Measurements from ENCODE around the gene FBXO8. TPM values are rescaled to one million over a fixed set of nuclear protein-coding genes. Genes with fewer than 3 reads are reported as not detected.

Gene FBXO8
- total RNA-seq, 4 donors from 2014 or later = 9.7 to 17.9 (median 15.8) TPM

GRCh38 chr4:174217273-174218126, 66.0 kb downstream of the FBXO8 start:
- ATAC-seq (no peak), DNase-seq (no peak)
- intact Hi-C loops (cut with DNase I; ENCODE audit: low total_unique reads) (no loop called here), in situ Hi-C loops (cut with MboI; ENCODE audit: low sequenced_read_pairs in 4 of 4) (no loop called here)
- no peaks in the 10 kb centered on the region for H3K9me3 ChIP-seq
- no peaks in the 10 kb centered on the region for H3K36me3 ChIP-seq
- H3K27me3 ChIP-seq = peaks cover 59 to 61% (median 61%) of the 10 kb centered on the region in 3 donors
- peak overlapping the region; percentile 25 to 54 (median 43) for H3K4me3 ChIP-seq
- TF ChIP-seq POLR2A (IDR thresholded peaks at IDR 0.05) = no peak
- no peak for TF ChIP-seq CTCF (IDR thresholded peaks at IDR 0.05 in 4 of 5, conservative IDR thresholded peaks at IDR 0.05 in 1 of 5)
- no peak overlapping the region for H3K27ac ChIP-seq
- H3K4me1 ChIP-seq = peaks cover 23 to 28% of the 10 kb centered on the region in 2 donors

GRCh38 chr4:174216799-174217272, 66.6 kb downstream of the FBXO8 start:
- TF ChIP-seq POLR2A (IDR thresholded peaks at IDR 0.05) (no peak), CTCF (IDR thresholded peaks at IDR 0.05 in 4 of 5, conservative IDR thresholded peaks at IDR 0.05 in 1 of 5) (no peak)
- H3K36me3 ChIP-seq = no peaks in the 10 kb centered on the region
- intact Hi-C loops (cut with DNase I; ENCODE audit: low total_unique reads) = no loop called here
- peak overlapping the region in 2 of 4 donors; percentile 45 to 54 for H3K4me3 ChIP-seq
- in situ Hi-C loops (cut with MboI; ENCODE audit: low sequenced_read_pairs in 4 of 4) = no loop called here
- H3K27me3 ChIP-seq = peaks cover 66 to 67% (median 67%) of the 10 kb centered on the region in 3 donors
- ATAC-seq (no peak), DNase-seq (no peak)
- no peak overlapping the region for H3K27ac ChIP-seq
- peaks cover 23 to 28% of the 10 kb centered on the region in 2 donors for H3K4me1 ChIP-seq
- H3K9me3 ChIP-seq = no peaks in the 10 kb centered on the region

DNA sequence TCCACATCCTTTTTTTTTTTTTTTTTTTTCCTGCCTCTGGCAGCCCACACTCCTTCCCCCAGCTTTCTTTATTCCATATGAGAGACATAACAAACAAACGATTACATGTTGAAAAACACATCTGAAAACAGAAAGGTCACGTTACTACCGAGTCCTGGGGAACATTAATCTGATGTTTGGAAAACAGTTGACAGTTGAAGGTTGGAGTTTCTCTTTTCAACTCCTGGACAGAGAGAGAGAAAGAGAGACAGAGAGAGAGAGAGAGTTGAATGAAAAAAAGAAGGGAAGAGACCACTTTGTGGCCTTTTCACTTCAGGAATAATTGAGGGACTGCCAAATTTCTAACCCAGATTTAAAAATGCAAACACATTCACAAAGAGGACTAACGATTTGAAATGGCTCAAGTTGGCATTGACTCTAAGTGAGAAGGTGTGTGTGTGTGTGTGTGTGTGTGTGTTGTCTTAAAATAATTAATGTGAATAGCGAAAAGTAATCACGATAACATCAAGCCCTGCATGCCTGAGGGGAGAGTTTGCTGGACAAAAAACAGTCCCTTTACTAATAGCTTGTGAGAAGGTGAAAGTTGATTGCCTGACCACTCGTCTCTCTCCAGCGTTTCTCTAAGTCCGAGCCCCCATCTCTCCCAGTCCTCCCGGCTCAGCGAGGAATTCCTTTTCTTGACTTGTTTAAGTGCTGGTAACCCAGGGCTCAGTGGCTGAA, 67.3 kb downstream of the FBXO8 start:
- in situ Hi-C loops (cut with MboI; ENCODE audit: low sequenced_read_pairs in 4 of 4) = no loop called here
- intact Hi-C loops (cut with DNase I; ENCODE audit: low total_unique reads) = no loop called here
- TF ChIP-seq CTCF (IDR thresholded peaks at IDR 0.05 in 4 of 5, conservative IDR thresholded peaks at IDR 0.05 in 1 of 5) = no peak
- no peak for TF ChIP-seq POLR2A (IDR thresholded peaks at IDR 0.05)
- Histone ChIP-seq H3K27me3 (peaks cover 73 to 75% (median 74%) of the 10 kb centered on the region in 3 donors), H3K27ac (no peak overlapping the region), H3K4me1 (peaks cover 23 to 28% of the 10 kb centered on the region in 2 donors), H3K36me3 (no peaks in the 10 kb centered on the region), H3K4me3 (peak overlapping the region in 1 of 4 donors; percentile 16), H3K9me3 (no peaks in the 10 kb centered on the region)
- ATAC-seq = no peak
- DNase-seq = no peak

DNA sequence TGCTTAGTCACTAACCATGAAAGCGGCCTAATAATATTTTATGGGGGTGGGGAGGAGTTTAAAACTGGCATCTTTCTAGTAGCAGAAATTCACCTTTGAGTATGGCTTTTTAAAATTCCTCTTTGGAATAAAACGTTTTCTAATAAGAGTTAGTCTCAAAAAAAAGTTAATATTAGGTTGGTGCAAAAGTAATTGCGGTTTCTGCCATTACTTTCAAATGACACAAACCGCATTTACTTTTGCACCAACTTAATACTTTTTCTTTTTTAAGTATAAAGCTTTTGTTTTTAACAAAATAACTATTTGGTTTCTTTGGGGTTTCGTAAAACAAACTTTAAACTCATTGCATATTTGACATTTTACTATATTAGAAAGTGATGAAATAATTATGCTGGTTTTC, 68.4 kb downstream of the FBXO8 start:
- in situ Hi-C loops (cut with MboI; ENCODE audit: low sequenced_read_pairs in 4 of 4) (no loop called here), intact Hi-C loops (cut with DNase I; ENCODE audit: low total_unique reads) (no loop called here)
- peak overlapping the region in 2 of 4 donors; percentile 34 to 35 for H3K4me3 ChIP-seq
- H3K27me3 ChIP-seq = peaks cover 75 to 79% (median 76%) of the 10 kb centered on the region in 3 donors
- no peaks in the 10 kb centered on the region for H3K36me3 ChIP-seq
- ATAC-seq (no peak), DNase-seq (no peak)
- no peaks in the 10 kb centered on the region for H3K9me3 ChIP-seq
- TF ChIP-seq POLR2A (IDR thresholded peaks at IDR 0.05) (no peak), CTCF (IDR thresholded peaks at IDR 0.05 in 4 of 5, conservative IDR thresholded peaks at IDR 0.05 in 1 of 5) (no peak)
- H3K27ac ChIP-seq = no peak overlapping the region
- H3K4me1 ChIP-seq = peaks cover 23 to 28% of the 10 kb centered on the region in 2 donors

Measured in gastrocnemius medialis (tissue), 4 donors.